ENCODE data around the gene UBALD2.
"Not testable (repeated sequence)": the region's sequence is repeated elsewhere in the genome, so short reads cannot be mapped to it uniquely, and the experiment has no call there.

The UBALD2 gene

GRCh38 chr17:76276461-76277299, 11.5 kb downstream of the UBALD2 start:
- no peak overlapping the region for H3K4me3 ChIP-seq (ENCODE audit: low read depth, low read length)

- no peak overlapping the region for H3K4me3 ChIP-seq (ENCODE audit: low read depth, low read length)
Measured at GRCh38 chr17:76277300-76278267, 12.4 kb downstream of the UBALD2 start.

DNA sequence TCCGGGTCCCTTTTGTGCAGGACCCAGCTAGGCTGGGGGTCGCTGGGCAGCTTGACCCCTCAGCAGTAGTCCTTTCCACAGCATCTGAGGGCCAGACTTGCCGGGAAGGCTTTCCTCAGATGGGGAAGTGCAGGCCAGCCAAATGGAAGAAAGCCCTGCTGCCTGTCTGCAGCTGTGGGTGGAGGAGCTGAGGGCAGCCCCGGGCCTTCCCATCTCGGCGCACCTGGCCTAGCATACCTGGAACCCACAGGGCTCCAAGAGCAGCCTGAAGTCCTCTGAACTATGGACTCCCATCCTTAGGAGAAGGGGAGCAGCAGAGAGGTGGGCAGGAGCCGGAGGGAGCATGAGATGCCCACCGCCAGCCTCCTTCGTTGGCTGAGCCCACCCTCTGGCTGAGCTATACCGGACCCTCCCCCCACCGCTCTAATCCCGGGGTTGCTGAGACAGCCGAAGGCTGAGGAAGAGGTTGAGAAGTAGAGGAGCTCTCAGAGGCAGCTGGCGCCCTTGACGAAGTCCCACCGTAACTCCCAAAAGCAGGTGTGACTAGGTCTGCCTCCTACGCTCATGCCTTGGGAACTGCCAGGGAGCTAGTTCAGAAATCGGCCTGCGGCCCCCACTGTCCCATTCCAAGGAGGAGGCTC, 13.2 kb downstream of the UBALD2 start:
- no peak overlapping the region for H3K4me3 ChIP-seq (ENCODE audit: low read depth, low read length)

- no peak overlapping the region for H3K4me3 ChIP-seq (ENCODE audit: low read depth, low read length)
Measured at GRCh38 chr17:76278952-76279741, 14.0 kb downstream of the UBALD2 start.

DNA sequence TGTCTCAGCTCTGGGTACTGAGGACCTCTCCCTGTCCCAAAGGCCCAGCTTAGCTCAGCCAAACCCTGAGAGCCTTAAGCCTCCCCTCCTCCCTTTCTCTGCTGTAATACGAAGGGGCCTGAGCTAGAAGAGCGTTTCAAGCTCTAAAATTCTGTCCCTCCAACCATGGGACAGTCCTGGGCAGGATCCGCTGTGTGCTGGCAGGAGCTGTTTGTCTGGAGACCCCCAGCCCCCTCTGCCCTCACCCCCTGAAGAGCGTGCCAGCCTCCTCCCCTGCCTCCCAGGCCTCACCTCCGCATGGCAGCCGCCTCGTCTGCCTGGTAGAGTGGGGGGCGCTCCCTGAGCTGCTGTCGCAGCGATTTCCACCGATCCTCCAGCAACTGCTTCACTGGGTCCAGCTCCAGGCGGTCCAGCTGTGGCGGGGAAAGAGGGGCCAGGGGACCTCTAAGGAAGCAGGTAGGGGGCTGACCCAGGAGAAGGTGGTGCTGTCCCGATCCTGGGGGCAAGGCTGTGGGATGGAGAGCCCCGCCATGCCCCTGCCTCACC, 14.7 kb downstream of the UBALD2 start:
- H3K4me3 ChIP-seq (ENCODE audit: low read depth, low read length), result no peak overlapping the region

DNA sequence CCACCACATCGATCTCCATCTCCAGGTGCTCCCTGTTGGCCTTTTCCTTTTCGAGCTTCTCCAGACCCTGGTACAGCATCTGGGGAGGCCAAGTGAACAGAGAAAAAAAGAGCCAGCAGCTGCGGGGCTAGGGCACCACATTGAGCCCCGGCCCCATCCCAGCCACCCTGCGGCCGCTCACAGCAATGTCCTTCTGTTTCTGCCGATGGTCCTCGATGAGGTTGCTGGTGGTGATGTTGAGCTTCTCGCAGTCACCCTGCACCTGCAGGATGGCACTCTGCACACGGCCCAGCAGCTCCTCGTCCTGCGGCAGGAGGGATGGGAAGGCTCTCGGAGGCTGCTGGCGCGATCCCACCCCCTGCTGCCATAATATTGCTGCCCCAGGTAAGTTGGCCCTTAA, 15.5 kb downstream of the UBALD2 start:
- no peak overlapping the region for H3K4me3 ChIP-seq (ENCODE audit: low read depth, low read length)

DNA sequence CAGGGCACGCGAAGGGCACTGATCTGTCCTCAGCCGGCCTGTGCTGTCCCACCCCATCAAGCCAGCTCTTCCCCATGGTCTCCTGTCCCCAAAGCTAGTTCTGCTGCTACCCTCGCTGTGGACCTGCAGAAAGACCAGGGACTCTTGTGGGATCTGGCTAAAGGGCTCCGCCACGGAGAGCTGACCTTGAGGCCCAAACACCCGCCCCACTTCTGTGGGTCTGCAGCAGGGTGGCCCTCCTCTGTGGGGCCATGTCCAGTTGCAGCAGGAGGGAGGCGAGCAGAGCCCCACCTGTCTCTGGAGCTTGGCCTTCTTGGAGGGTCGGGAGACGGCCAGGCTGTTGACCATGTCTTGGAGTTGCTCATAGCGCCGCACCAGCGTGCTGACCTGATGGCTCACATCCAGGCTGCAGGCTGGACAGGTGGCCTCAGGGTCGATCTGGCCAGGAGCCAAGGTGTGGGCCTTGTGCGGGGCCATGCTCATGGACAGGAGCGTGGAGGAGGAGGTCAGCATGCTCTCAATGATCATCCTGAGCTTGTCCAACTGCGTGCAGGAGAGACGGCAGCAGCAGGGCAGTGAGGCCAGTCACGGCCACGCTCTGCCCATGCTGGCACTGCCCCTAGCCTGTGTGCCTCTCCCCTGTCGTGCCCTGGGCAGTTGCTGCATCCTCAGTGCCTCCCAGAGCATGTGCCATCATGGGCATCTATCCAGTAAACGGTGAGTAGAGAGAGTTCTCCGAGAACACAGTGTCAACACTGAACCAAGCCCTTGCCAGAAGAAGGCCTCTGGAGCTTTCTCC, 16.6 kb downstream of the UBALD2 start:
- H3K4me3 ChIP-seq (ENCODE audit: low read depth, low read length), result no peak overlapping the region

GRCh38 chr17:76292567-76292966, 27.4 kb downstream of the UBALD2 start:
- H3K4me3 ChIP-seq (ENCODE audit: low read depth, low read length), result no peak overlapping the region

DNA sequence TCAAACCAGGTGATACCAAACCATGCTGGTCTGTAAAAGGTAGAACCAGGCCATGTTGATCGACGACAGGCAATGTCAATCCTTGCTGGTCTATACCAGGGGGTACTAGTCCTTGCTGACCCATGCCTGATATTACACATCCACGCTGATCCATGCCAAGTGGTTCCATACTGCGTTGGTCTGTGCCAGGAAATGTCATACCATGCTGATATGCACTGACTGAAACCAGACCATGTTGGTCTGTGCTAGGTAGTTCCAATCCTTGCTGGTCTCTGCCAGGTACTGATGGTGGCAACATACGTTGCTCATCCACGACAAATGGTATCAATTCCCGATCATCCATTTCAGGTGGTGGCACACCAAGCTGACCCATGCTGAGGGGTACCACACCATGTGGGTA, 28.0 kb downstream of the UBALD2 start:
- no peak overlapping the region for H3K4me3 ChIP-seq (ENCODE audit: low read depth, low read length)

GRCh38 chr17:76296186-76296585, 31.0 kb downstream of the UBALD2 start:
- no peak overlapping the region for H3K4me3 ChIP-seq (ENCODE audit: low read depth, low read length)

GRCh38 chr17:76296889-76297288, 31.7 kb downstream of the UBALD2 start:
- H3K4me3 ChIP-seq (ENCODE audit: low read depth, low read length), result no peak overlapping the region

GRCh38 chr17:76297436-76297835, 32.3 kb downstream of the UBALD2 start:
- H3K4me3 ChIP-seq (ENCODE audit: low read depth, low read length), result no peak overlapping the region

GRCh38 chr17:76304226-76305134, 39.3 kb downstream of the UBALD2 start:
- H3K4me3 ChIP-seq (ENCODE audit: low read depth, low read length), result no peak overlapping the region

DNA sequence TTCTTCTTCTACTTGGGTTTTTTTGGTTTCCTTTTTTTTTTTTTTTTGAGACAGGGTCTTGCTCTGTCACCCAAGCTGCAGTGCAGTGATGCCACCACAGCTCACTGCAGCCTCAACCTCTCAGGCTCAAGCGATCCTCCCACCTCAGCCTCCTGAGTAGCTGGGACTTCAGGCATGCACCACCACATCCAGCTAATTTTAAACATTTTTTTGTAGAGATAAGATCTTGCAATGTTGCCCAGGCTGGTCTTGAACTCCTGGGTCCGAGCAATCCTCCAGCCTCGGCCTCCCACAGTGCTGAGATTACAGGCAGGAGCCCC, 39.9 kb downstream of the UBALD2 start:
- not testable (repeated sequence) for H3K4me3 ChIP-seq (ENCODE audit: low read depth, low read length)

- H3K4me3 ChIP-seq (ENCODE audit: low read depth, low read length), result no peak overlapping the region
Measured at GRCh38 chr17:76307299-76307965, 42.3 kb downstream of the UBALD2 start.

- H3K4me3 ChIP-seq (ENCODE audit: low read depth, low read length), result no peak within 1 kb of the TSS
Measured at GRCh38 chr17:76307966-76308338, 42.8 kb downstream of the UBALD2 start, which contains the start of gene QRICH2. Gene QRICH2, minus strand, starts transcription at chr17:76308276. Its CDS starts 278 bp downstream, at chr17:76307998.

- no peak overlapping the region for H3K4me3 ChIP-seq (ENCODE audit: low read depth, low read length)
Measured at GRCh38 chr17:76309461-76309860, 44.3 kb downstream of the UBALD2 start.

DNA sequence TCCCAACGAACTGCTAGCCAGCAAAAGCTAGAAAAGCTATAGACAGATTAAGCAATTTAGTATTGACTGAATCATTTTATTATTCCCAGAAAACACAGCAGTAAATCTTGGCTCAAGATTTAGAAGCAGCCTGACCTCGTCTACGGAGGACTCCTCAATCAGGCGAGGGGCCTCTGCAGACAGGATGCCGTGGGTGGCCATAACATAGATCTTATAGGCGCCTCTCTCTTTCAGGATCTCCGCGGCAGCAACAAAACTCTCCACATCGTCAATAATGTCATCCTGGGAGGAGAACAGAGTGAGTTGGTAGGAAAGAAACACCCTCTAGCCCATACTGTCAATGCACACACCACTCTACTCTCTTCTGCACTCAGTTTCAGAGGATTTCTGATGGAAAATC, 47.6 kb downstream of the UBALD2 start:
- no peak overlapping the region for H3K4me3 ChIP-seq (ENCODE audit: low read depth, low read length)
